Epithelial cell of proximal tubule (primary cell): ENCODE measurements around the gene STK11IP. TPM values are rescaled to one million over a fixed set of nuclear protein-coding genes. Genes with fewer than 3 reads are reported as not detected.

ENCODE experiments used
- DNase-seq: peaks from one replicate; pipeline ENCODE4 v3.0.0-alpha.2; 2011; ENCODE audit warnings: low read depth
- H3K4me3 ChIP-seq: 2 replicates; pipeline ENCODE4 v1.5.1; 2011; ENCODE audit warnings: low read depth, mild to moderate bottlenecking, low read length
- CTCF ChIP-seq: conservative IDR thresholded peaks from 2 replicates; pipeline ENCODE4 v1.5.1; 2012; ENCODE audit warnings: low read depth, mild to moderate bottlenecking, low read length
- total RNA-seq: library from RNA; depleted of rRNA; stranded (reverse); fragments of >200 nt; gene quantifications from 2 replicates; pipeline ENCODE4 v1.2.3, GENCODE V29; 2015

The STK11IP gene
- total RNA-seq, 1 donor from 2014 or later = 35.7 TPM

- no peak for DNase-seq
- TF ChIP-seq CTCF = no peak
Measured at GRCh38 chr2:219625179-219625578, 27.5 kb downstream of the STK11IP start.

GRCh38 chr2:219626540-219626939 lies 28.9 kb downstream of the STK11IP start:
- no peak for TF ChIP-seq CTCF
- no peak overlapping the region for H3K4me3 ChIP-seq

More at GRCh38 chr2:219625179-219625578, 27.5 kb downstream of the STK11IP start:
- H3K4me3 ChIP-seq = no peak overlapping the region

GRCh38 chr2:219627103-219628100 lies 29.7 kb downstream of the STK11IP start, which contains the start of gene SLC4A3:
Gene SLC4A3, plus strand, starts transcription at chr2:219627630. Its CDS starts 363 bp downstream, at chr2:219627993.
- DNase-seq = no peak
- H3K4me3 ChIP-seq = peak within 1 kb of the TSS; percentile 66

More at GRCh38 chr2:219626540-219626939, 28.9 kb downstream of the STK11IP start:
- DNase-seq = no peak

GRCh38 chr2:219628235-219628985 lies 30.8 kb downstream of the STK11IP start:
- no peak for DNase-seq
- H3K4me3 ChIP-seq = peak overlapping the region; percentile 66
- no peak for TF ChIP-seq CTCF

More at GRCh38 chr2:219627103-219628100, 29.7 kb downstream of the STK11IP start, which contains the start of gene SLC4A3:
- TF ChIP-seq CTCF = no peak

GRCh38 chr2:219628986-219629901 lies 31.6 kb downstream of the STK11IP start:
- DNase-seq = no peak
- no peak overlapping the region for H3K4me3 ChIP-seq
- TF ChIP-seq CTCF = no peak
